Midbrain (tissue), 1 donor: Measurements from ENCODE around the gene TRIM24.

ENCODE experiments used
- DNase-seq: peaks from one replicate; lab custom pipeline; 2025; lab: John Stamatoyannopoulos, UW

The TRIM24 gene

GRCh38 chr7:138538997-138539644, 79.1 kb downstream of the TRIM24 start:
- no peak for DNase-seq

DNA sequence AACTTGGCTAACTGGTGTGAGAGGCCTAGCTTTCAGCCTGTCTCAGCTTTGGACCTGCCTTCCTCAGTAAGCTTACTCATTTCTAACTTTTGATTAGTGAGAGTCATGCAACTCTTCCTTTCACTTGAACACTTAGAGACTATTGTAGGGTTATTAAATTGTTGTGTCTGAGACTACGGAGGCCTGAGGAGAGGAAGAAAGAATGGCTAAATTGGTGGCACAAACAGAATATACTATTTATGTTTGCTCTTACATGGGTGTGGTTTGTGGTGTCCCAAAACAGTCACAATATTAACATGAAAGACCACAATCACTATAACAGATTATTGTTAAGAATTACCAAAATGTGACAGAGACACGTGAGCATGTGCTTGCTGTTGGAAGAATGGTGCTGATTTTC, 82.1 kb downstream of the TRIM24 start:
- DNase-seq = no peak

GRCh38 chr7:138543739-138544138, 83.7 kb downstream of the TRIM24 start:
- DNase-seq = no peak

DNA sequence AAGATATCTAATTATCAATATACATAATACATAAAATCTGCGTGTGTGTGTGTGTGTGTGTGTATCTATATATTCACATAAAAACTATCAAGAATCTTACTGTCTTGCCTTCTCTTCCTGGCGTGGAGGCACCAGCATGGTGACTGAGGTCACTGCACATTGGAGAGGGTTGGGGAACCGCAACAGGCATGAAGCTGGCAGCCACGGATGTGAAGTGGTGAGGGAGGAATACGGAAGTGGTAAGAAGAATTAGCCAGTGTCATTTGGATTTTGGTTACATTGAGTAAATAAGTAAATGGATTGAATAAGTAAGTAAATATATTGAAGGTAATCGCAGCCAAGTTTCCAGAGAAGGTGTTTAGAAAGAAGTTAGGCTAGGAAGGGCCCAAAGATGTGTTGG, 85.1 kb downstream of the TRIM24 start:
- no peak for DNase-seq

DNA sequence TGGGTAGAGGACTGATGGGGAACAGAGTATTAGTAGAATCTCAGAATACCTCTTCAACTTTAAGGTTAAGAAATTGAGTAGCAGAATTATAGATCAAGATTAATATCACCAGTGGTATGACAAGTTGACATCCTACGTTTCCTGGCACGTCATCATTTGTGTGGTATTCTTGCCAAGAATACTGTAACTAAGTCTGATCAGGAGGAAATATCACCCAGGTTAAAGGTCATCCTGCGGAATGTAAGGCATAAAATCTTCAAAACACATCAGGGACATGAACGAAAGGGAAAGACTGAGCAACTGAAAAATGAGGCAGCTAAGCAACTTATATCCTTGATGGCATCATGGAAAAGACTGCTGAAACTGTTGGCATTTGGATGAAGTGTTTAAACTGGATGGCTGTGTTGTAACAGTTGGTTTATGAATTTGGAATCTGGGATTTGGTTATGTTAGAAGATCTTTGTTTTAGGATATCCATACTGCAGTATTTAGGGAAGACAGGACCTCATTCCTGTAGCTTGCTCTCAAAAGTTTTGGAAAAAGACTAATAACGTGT, 86.1 kb downstream of the TRIM24 start:
- no peak for DNase-seq

DNA sequence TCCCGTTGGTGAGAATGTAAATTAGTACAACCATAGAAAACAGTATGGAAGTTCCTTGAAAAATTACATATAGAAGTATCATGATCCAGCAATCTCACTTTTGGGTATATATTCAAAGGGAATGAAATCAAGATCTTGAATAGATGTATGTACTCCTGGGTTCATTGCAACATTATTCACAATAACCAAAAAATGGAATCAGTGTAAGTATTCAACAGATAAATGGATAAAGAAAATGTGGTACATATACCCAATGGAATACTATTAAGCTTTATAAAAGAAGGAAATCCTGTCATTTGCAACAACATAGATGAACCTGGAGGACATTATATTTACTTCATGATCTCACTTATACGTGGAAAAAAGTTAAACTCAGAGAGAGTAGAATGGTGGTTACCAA, 86.8 kb downstream of the TRIM24 start:
- DNase-seq = no peak

DNA sequence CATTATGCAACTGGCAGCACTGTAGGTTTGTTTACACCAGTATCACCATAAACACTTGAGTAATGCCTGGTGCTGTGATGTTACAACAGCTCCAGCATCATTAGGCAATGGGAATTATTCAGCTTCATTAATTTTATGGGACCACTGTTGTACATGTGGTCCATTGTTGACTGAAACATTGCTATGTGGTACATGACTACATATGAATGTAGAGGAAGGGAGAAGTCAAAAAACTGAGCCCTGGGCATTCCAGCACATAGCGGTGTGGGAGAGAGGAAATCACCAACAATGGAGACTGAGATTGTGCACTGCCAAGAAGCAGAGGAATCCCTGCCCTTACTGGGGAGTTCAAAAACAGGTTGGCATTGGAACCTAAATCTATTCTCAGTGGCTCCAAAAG, 89.0 kb downstream of the TRIM24 start:
- DNase-seq = no peak

DNA sequence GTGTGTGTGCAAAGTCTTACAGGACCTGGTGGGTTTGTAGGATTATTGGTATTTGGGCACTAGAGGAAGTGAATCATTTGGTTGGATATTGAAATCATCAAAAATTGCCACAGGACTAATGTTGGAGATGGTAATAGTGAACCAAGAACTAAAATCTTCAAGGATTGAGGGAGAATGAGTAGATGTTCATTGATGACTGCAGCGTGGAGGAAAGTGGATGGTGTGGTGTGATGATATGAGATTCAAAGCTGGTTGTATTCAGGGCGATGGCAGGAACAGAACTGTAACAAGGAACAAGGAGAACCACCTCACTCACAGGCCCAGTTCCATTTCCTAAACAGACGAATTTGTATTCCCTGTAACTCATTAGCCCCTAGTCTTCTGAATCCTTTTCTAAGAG, 90.3 kb downstream of the TRIM24 start:
- no peak for DNase-seq

- DNase-seq = no peak
Measured at GRCh38 chr7:138551102-138551501, 91.0 kb downstream of the TRIM24 start.

DNA sequence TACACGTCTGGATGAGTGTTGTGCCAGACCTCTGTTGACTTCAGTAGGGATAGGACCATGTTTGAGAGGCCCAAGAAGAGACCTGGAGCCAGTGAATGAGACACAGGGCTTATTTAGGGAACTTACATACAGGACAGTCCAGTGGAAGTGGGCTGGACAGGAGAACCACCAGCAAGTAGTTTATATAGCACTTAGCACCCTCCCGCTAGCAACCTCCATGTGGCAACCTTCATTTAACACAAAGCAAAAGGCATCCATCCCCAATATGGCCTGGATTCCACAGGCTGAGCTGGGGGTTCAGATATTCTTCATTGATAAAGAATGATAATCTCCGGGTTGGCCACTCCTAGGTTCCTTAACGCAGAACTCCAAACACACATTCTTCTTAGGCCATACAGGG, 93.7 kb downstream of the TRIM24 start:
- DNase-seq = no peak

- no peak for DNase-seq
Measured at GRCh38 chr7:138554674-138555073, 94.6 kb downstream of the TRIM24 start.

- DNase-seq = no peak
Measured at GRCh38 chr7:138555684-138556083, 95.6 kb downstream of the TRIM24 start.

- no peak for DNase-seq
Measured at GRCh38 chr7:138556771-138557484, 96.9 kb downstream of the TRIM24 start.

DNA sequence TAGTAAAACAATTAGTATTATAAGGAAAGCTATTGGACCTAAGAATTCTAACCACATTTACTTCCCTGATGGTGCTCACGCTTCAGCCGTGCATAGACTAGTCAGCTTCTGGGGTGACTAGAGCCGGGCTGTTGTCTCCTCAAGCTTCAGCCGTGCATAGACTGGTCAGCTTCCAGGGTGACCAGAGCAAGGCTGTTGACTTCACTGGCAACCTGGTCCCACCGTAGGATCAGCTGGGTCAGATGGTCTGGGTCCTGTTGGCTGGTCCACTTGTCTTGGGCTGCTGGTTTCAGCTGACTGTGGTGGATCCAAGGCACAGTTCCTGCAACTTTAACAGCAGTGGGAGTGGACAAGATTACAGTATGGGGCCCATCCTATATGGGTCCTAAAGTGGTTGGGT, 99.4 kb downstream of the TRIM24 start:
- DNase-seq = no peak

GRCh38 chr7:138563808-138564207, 103.7 kb downstream of the TRIM24 start:
- no peak for DNase-seq

DNA sequence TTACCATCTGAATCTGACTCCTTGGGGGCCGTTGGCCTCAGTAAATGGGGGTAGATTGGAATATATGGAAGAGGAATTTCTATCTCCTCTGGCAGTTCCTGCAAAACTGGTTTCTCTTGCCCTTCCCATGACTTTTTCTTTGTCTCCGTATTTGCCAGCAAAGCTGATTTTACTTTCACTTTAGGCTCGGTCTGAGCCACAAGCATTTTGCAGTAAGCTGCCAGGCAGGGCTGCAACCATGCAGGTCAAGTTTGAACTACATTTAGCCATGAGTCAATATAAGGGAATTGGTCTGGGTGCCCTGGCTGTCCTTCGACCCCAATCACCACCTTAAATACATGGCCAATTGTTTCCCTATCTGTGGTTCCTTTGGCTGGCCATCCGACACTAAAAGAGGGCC, 104.3 kb downstream of the TRIM24 start:
- no peak for DNase-seq

DNA sequence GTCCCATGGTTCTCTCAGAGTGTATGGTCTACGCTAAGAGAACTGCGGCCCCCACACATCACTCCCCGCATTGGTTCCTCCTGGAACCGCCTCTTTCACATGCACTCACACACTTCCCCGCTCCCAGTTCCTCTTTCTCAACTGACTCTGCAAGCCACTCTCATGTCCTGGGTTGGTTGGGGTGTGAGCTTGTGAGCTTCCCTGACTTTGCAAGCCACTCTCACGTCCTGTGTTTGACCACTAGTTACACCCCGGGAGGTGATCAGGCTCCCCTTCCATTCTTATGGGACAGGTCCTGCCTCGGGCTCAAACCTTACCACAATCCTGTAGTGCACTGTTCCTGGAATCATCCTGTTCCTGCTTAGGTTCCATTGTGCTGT, 105.0 kb downstream of the TRIM24 start:
- no peak for DNase-seq

GRCh38 chr7:138565451-138566114, 105.5 kb downstream of the TRIM24 start:
- no peak for DNase-seq

DNA sequence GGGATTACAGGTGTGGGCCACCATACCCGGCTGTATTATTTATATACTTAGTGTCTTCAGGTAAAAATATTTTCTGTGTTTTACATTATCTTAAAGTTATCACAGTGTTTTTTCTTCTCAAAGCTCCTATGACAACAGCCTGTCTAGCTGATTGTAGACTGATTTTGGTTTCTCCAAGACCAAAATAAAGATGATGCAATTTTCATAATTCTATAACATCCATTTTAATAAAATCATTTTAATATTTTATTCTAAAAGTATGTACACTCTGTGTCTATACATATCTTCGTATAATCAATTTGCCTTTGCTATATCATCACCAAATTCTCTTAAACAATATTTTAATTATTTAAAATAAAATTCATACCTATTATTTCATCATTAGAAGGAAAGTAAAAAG, 108.6 kb downstream of the TRIM24 start:
- DNase-seq = no peak

GRCh38 chr7:138569418-138569817, 109.4 kb downstream of the TRIM24 start:
- no peak for DNase-seq

DNA sequence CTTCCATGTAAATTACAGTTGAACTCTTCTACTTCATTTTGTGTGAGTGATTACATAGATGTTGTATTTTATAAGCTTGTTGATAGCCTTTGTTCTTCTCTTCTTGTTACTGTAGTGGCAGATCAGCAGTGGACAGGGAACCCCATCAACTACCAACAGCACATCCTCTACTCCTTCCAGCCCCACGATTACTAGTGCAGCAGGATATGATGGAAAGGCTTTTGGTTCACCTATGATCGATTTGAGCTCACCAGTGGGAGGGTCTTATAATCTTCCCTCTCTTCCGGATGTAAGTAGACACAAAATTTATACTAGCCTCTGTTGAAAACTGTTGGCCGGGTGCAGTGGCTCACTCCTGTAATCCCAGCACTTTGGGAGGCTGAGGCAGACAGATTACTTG, 110.7 kb downstream of the TRIM24 start:
- DNase-seq = no peak

GRCh38 chr7:138573741-138574140, 113.7 kb downstream of the TRIM24 start:
- DNase-seq = no peak

GRCh38 chr7:138575897-138576428, 115.9 kb downstream of the TRIM24 start:
- no peak for DNase-seq
